GM19438 (cell line): ENCODE measurements around the gene ETFA.

ENCODE experiments used
- ATAC-seq: cut with Tn5 transposase; IDR thresholded peaks from one replicate; pipeline ENCODE4 v1.9.1; 2021; ENCODE audit warnings: low read depth; ENCODE audit not compliant: unreplicated experiment

ETFA gene

GRCh38 chr15:76199106-76200082, 111.9 kb downstream of the ETFA start:
- ATAC-seq = no peak

GRCh38 chr15:76198456-76199105, 112.7 kb downstream of the ETFA start:
- ATAC-seq = no peak

- no peak for ATAC-seq
These were observed 113.4 kb downstream of the ETFA start for GRCh38 chr15:76197703-76198455.

- ATAC-seq = no peak
These were observed 114.7 kb downstream of the ETFA start for GRCh38 chr15:76196269-76197231.

GRCh38 chr15:76195506-76196268, 115.6 kb downstream of the ETFA start:
- ATAC-seq = no peak

- no peak for ATAC-seq
These were observed 117.3 kb downstream of the ETFA start for GRCh38 chr15:76193934-76194333.

GRCh38 chr15:76192715-76193114, 118.6 kb downstream of the ETFA start:
- no peak for ATAC-seq

GRCh38 chr15:76191539-76192244, 119.6 kb downstream of the ETFA start:
- ATAC-seq = no peak

- ATAC-seq = peak; percentile 76
These were observed 120.3 kb downstream of the ETFA start for GRCh38 chr15:76190751-76191538.

- ATAC-seq = no peak
These were observed 121.2 kb downstream of the ETFA start for GRCh38 chr15:76190070-76190564.

- no peak for ATAC-seq
These were observed 122.2 kb downstream of the ETFA start for GRCh38 chr15:76189106-76189505.

GRCh38 chr15:76187163-76187562, 124.1 kb downstream of the ETFA start:
- ATAC-seq = no peak

GRCh38 chr15:76185716-76186115, 125.6 kb downstream of the ETFA start:
- no peak for ATAC-seq

GRCh38 chr15:76184650-76185035, 126.6 kb downstream of the ETFA start:
- ATAC-seq = no peak

GRCh38 chr15:76183930-76184649, 127.2 kb downstream of the ETFA start:
- ATAC-seq = no peak

GRCh38 chr15:76181705-76182107, 129.6 kb downstream of the ETFA start:
- ATAC-seq = peak; percentile 78

GRCh38 chr15:76180321-76180720, 130.9 kb downstream of the ETFA start:
- no peak for ATAC-seq
